Cardiac muscle cell (in vitro differentiated cells and primary cell): ENCODE results near the gene HOTAIR. TPM values are rescaled to one million over a fixed set of nuclear protein-coding genes. Genes with fewer than 3 reads are reported as not detected.

Experiments
- DNase-seq, 2 donors: peaks; one replicate each; pipeline versions ENCODE4 v3.0.0 to v3.0.0-alpha.2; 2010 to 2017; ENCODE audit warnings: low read depth in 1 of 2, low spot score in 1 of 2
- H3K27ac ChIP-seq: fragments of 200-600 bp; sonication (generic); 2 replicates; pipeline ENCODE4 v1.5.1; 2016
- H3K27me3 ChIP-seq: fragments of 200-600 bp; sonication (generic); 2 replicates; pipeline ENCODE4 v1.6.0; 2016; ENCODE audit warnings: control low read depth
- H3K36me3 ChIP-seq: fragments of 200-600 bp; sonication (generic); 2 replicates; pipeline ENCODE4 v1.5.1; 2016; ENCODE audit warnings: control low read depth
- H3K4me1 ChIP-seq: fragments of 200-600 bp; sonication (generic); 2 replicates; pipeline ENCODE4 v1.8.1; 2017; ENCODE audit warnings: low read depth, mild to moderate bottlenecking, mixed run types
- H3K4me3 ChIP-seq: fragments of 200-600 bp; sonication (generic); 2 replicates; pipeline ENCODE4 v1.5.1; 2016; ENCODE audit warnings: mild to moderate bottlenecking
- H3K9me3 ChIP-seq: fragments of 200-600 bp; sonication (generic); 2 replicates; pipeline ENCODE4 v1.5.1; 2017; ENCODE audit warnings: low read depth, mild to moderate bottlenecking, control low read depth
- CTCF ChIP-seq: IDR thresholded peaks from 2 replicates; pipeline ENCODE4 v1.5.1; 2012; ENCODE audit warnings: low read depth, mild to moderate bottlenecking, low read length
- polyA plus RNA-seq: library from polyadenylated mRNA; unstranded; fragments of >200 nt; fragmentation: Nextera tagmentation; extraction: Ambion mirVana; gene quantifications from 2 replicates; pipeline ENCODE4 v1.2.1, GENCODE V29; 2016
- total RNA-seq: library from RNA; depleted of rRNA; stranded (reverse); fragments of >200 nt; gene quantifications from 2 replicates; pipeline ENCODE4 v1.2.3, GENCODE V29; 2016

Gene HOTAIR
- total and polyA plus RNA-seq, 2 experiments from 2014 or later: not detected

- Histone ChIP-seq H3K27me3 (peaks cover 100% of the 10 kb centered on the region), H3K4me1 (no peaks in the 10 kb centered on the region), H3K36me3 (no peaks in the 10 kb centered on the region), H3K9me3 (no peaks in the 10 kb centered on the region), H3K27ac (no peak overlapping the region), H3K4me3 (no peak overlapping the region)
- DNase-seq: no peak
- TF ChIP-seq CTCF: no peak
Observed at GRCh38 chr12:53967421-53967925, 7.3 kb downstream of the HOTAIR start.

GRCh38 chr12:53966385-53967133, 8.2 kb downstream of the HOTAIR start:
- Histone ChIP-seq H3K9me3 (no peaks in the 10 kb centered on the region), H3K36me3 (no peaks in the 10 kb centered on the region), H3K4me1 (no peaks in the 10 kb centered on the region), H3K27me3 (peaks cover 100% of the 10 kb centered on the region), H3K4me3 (no peak overlapping the region), H3K27ac (no peak overlapping the region)
- no peak for TF ChIP-seq CTCF
- no peak for DNase-seq

GRCh38 chr12:53966085-53966384, 8.7 kb downstream of the HOTAIR start:
- Histone ChIP-seq H3K4me1 (no peaks in the 10 kb centered on the region), H3K9me3 (no peaks in the 10 kb centered on the region), H3K36me3 (no peaks in the 10 kb centered on the region), H3K4me3 (no peak overlapping the region), H3K27me3 (peaks cover 100% of the 10 kb centered on the region), H3K27ac (no peak overlapping the region)
- TF ChIP-seq CTCF: no peak
- no peak for DNase-seq

- Histone ChIP-seq H3K27ac (no peak overlapping the region), H3K4me1 (no peaks in the 10 kb centered on the region)
Observed at GRCh38 chr12:53965281-53966084, 9.3 kb downstream of the HOTAIR start.

GRCh38 chr12:53964315-53964713, 10.4 kb downstream of the HOTAIR start:
- no peak for DNase-seq
- no peak for TF ChIP-seq CTCF
- Histone ChIP-seq H3K27ac (no peak overlapping the region), H3K4me1 (no peaks in the 10 kb centered on the region), H3K4me3 (no peak overlapping the region), H3K27me3 (peaks cover 100% of the 10 kb centered on the region), H3K36me3 (no peaks in the 10 kb centered on the region), H3K9me3 (no peaks in the 10 kb centered on the region)

More at GRCh38 chr12:53965281-53966084, 9.3 kb downstream of the HOTAIR start:
- H3K4me3 ChIP-seq: no peak overlapping the region
- H3K27me3 ChIP-seq: peaks cover 100% of the 10 kb centered on the region
- TF ChIP-seq CTCF: no peak
- no peaks in the 10 kb centered on the region for H3K9me3 ChIP-seq
- H3K36me3 ChIP-seq: no peaks in the 10 kb centered on the region
- no peak for DNase-seq
